HCT116 (cell line): ENCODE data around the gene PPDPF. TPM values are rescaled to one million over a fixed set of nuclear protein-coding genes. Genes with fewer than 3 reads are reported as not detected.

ENCODE experiments used
- ATAC-seq: fragments of 200-7000 bp; cut with Tn5 transposase; 2 replicates; pipeline ENCODE4 v1.9.1; 2020; ENCODE audit warnings: mild to moderate bottlenecking, moderate library complexity
- BruUV-seq: library from RNA; stranded (reverse); fragments of 400-500 nt; replicated peaks from 2 replicates; lab custom pipeline; 2021; lab: Mats Ljungman, UMichigan
- CTCF ChIA-PET: fragments of 300-600 bp; sonication (Branson Sonifier 250); formaldehyde crosslinking; loops from one replicate; lab custom pipeline; 2021; ENCODE audit warnings: antibody characterized with exemption; lab: Charles Lee
- POLR2A ChIA-PET: fragments of 300-600, 350-600 bp; sonication (Branson Sonifier 250); formaldehyde crosslinking; loops from one replicate; lab custom pipeline; 2021; ENCODE audit warnings: antibody characterized with exemption; lab: Charles Lee
- RAD21 ChIA-PET, 2 experiments: fragments of 300-600 bp; sonication (Branson Sonifier 250); formaldehyde crosslinking; loops; one replicate each; lab custom pipeline; 2023; ENCODE audit warnings: low total read pairs in 2 of 2; ENCODE audit not compliant: uncharacterized antibody in 2 of 2, unreplicated experiment in 2 of 2, low non-redundant PET in 1 of 2; lab: Charles Lee
- DNase-seq: peaks from one replicate; pipeline ENCODE4 v3.0.0-alpha.2; 2010; ENCODE audit warnings: low read depth, low spot score
- H2AFZ ChIP-seq: fragments of 200-600 bp; shearing (Covaris generic), sonication (generic); 2 replicates; pipeline ENCODE4 v1.6.1; 2017; ENCODE audit warnings: low read depth, mixed run types, mixed read lengths, antibody characterized with exemption, low read length; ENCODE audit not compliant: poor library complexity, severe bottlenecking
- H3K27ac ChIP-seq: 2 replicates; pipeline ENCODE4 v1.5.1; 2012; ENCODE audit warnings: low read depth, low read length
- H3K27me3 ChIP-seq: fragments of 200-600 bp; sonication (generic); 2 replicates; pipeline ENCODE4 v1.6.1; 2016; ENCODE audit warnings: mixed run types, low read length, mixed read lengths; ENCODE audit not compliant: insufficient read depth
- H3K36me3 ChIP-seq, 2 experiments: fragments of 200-500 bp in 1 of 2; fragments of 200-600 bp in 1 of 2; sonication (Bioruptor generic) in 1 of 2; sonication (generic) in 1 of 2; 2 replicates each; pipeline versions ENCODE4 v1.5.1 to v1.6.1; 2014 to 2016; ENCODE audit warnings: low read length in 2 of 2, inconsistent platforms in 1 of 2, mixed read lengths in 1 of 2, mixed run types in 1 of 2; ENCODE audit not compliant: insufficient read depth in 2 of 2, control insufficient read depth in 1 of 2
- H3K4me1 ChIP-seq, 2 experiments: fragments of 200-600 bp in 1 of 2; sonication (generic) in 1 of 2; 2 replicates each; pipeline versions ENCODE4 v1.5.1 to v1.6.1; 2012 to 2017; ENCODE audit warnings: low read length in 2 of 2, inconsistent platforms in 1 of 2, mild to moderate bottlenecking in 1 of 2, mixed read lengths in 1 of 2, mixed run types in 1 of 2, moderate library complexity in 1 of 2; ENCODE audit not compliant: insufficient read depth in 2 of 2, control insufficient read depth in 1 of 2
- H3K4me2 ChIP-seq: fragments of 200-600 bp; sonication (generic); 2 replicates; pipeline ENCODE4 v1.6.1; 2017; ENCODE audit warnings: mixed run types, low read length, mixed read lengths
- H3K4me3 ChIP-seq, 2 experiments: fragments of 200-600 bp in 1 of 2; sonication (generic) in 1 of 2; replicated peaks in 1 of 2; 2 replicates each; pipeline ENCODE4 v1.5.1; 2011 to 2016; ENCODE audit warnings: low read length in 2 of 2, control low read depth in 1 of 2, low read depth in 1 of 2, mild to moderate bottlenecking in 1 of 2, mixed read lengths in 1 of 2, mixed run types in 1 of 2
- H3K79me2 ChIP-seq: fragments of 200-600 bp; sonication (generic); 2 replicates; pipeline ENCODE4 v1.6.1; 2017; ENCODE audit warnings: mild to moderate bottlenecking, mixed run types, low read length, moderate library complexity, mixed read lengths; ENCODE audit not compliant: insufficient read depth
- H3K9ac ChIP-seq: fragments of 200-600 bp; sonication (generic); 2 replicates; pipeline ENCODE4 v1.6.1; 2016; ENCODE audit warnings: low read length, mixed read lengths
- H3K9me2 ChIP-seq: fragments of 200-600 bp; sonication (generic), shearing (Covaris generic); 2 replicates; pipeline ENCODE4 v1.6.1; 2017; ENCODE audit warnings: mixed run types, mild to moderate bottlenecking, moderate library complexity; ENCODE audit not compliant: insufficient read depth
- H3K9me3 ChIP-seq, 2 experiments: fragments of 200-500 bp in 1 of 2; fragments of 200-600 bp in 1 of 2; sonication (Bioruptor generic) in 1 of 2; sonication (generic) in 1 of 2; 2 replicates each; pipeline ENCODE4 v1.6.1; 2014 to 2017; ENCODE audit warnings: low read length in 2 of 2, mixed read lengths in 2 of 2, inconsistent platforms in 1 of 2, low read depth in 1 of 2, mild to moderate bottlenecking in 1 of 2, mixed run types in 1 of 2, moderate library complexity in 1 of 2; ENCODE audit not compliant: control insufficient read depth in 1 of 2, insufficient read depth in 1 of 2
- H4K20me1 ChIP-seq: fragments of 200-600 bp; sonication (generic), shearing (Covaris generic); 2 replicates; pipeline ENCODE4 v1.6.1; 2017; ENCODE audit warnings: mixed run types, mild to moderate bottlenecking, moderate library complexity; ENCODE audit not compliant: insufficient read depth
- ATF3 ChIP-seq: IDR thresholded peaks from 2 replicates; pipeline ENCODE4 v1.6.1; 2012
- CBX3 ChIP-seq: IDR thresholded peaks from 2 replicates; pipeline ENCODE4 v1.6.1; 2012; ENCODE audit warnings: low read depth
- EGR1 ChIP-seq: IDR thresholded peaks from 2 replicates; pipeline ENCODE4 v1.6.1; 2012; ENCODE audit warnings: low read depth
- ELF1 ChIP-seq: IDR thresholded peaks from 2 replicates; pipeline ENCODE4 v1.6.1; 2012; ENCODE audit warnings: low read depth, borderline replicate concordance
- EZH2 ChIP-seq: fragments of 200-600 bp; sonication (generic); IDR thresholded peaks from 2 replicates; pipeline ENCODE4 v1.6.1; 2017; ENCODE audit warnings: antibody characterized with exemption, mixed run types
- EZH2phosphoT487 ChIP-seq: fragments of 200-600 bp; IDR thresholded peaks from 2 replicates; pipeline ENCODE4 v1.6.1; 2018; ENCODE audit warnings: antibody characterized with exemption, borderline replicate concordance
- POLR2A ChIP-seq: IDR thresholded peaks from 2 replicates; pipeline ENCODE4 v1.7.0; 2011; ENCODE audit warnings: borderline replicate concordance; ENCODE audit not compliant: insufficient read depth, insufficient read length; ENCODE audit errors: extremely low read depth
- POLR2AphosphoS5 ChIP-seq: IDR thresholded peaks from 2 replicates; pipeline ENCODE4 v1.6.1; 2011; ENCODE audit warnings: mild to moderate bottlenecking, low read depth, low read length, moderate library complexity
- RAD21 ChIP-seq: IDR thresholded peaks from 2 replicates; pipeline ENCODE4 v1.6.1; 2012; ENCODE audit warnings: low read depth, mild to moderate bottlenecking
- SIN3A ChIP-seq: IDR thresholded peaks from 2 replicates; pipeline ENCODE4 v1.6.1; 2012; ENCODE audit warnings: low read depth
- SP1 ChIP-seq: IDR thresholded peaks from 2 replicates; pipeline ENCODE4 v1.6.1; 2012; ENCODE audit warnings: low read depth
- SRF ChIP-seq: IDR thresholded peaks from 2 replicates; pipeline ENCODE4 v1.6.1; 2012; ENCODE audit warnings: low read depth
- ZBTB33 ChIP-seq: IDR thresholded peaks from 2 replicates; pipeline ENCODE4 v1.6.1; 2011; ENCODE audit warnings: mild to moderate bottlenecking, low read length, moderate library complexity; ENCODE audit not compliant: insufficient replicate concordance; ENCODE audit errors: extremely low read depth
- ZNF274 ChIP-seq: fragments of 200-500 bp; sonication (Bioruptor generic); IDR thresholded peaks from 2 replicates; pipeline ENCODE4 v1.6.1; 2014; ENCODE audit warnings: mild to moderate bottlenecking, low read depth, low read length, inconsistent platforms
- intact Hi-C: fragments of 100-400 bp; cut with micrococcal nuclease; formaldehyde crosslinking; loops from 2 replicates; pipeline ENCODE4 v1.10.0; 2022
- total RNA-seq: library from RNA; stranded (reverse); gene quantifications from one replicate; pipeline ENCODE4 v1.2.1, GENCODE V29; 2021; ENCODE audit not compliant: unreplicated experiment

PPDPF gene
- total RNA-seq, 1 experiment from 2014 or later: 346 TPM

- Histone ChIP-seq H3K9me3 (no peaks in the 10 kb centered on the region), H3K27ac (no peak overlapping the region), H3K4me1 (peaks cover 18 to 27% of the 10 kb centered on the region in 2 experiments), H3K4me3 (no peak overlapping the region), H3K9me2 (no peaks in the 10 kb centered on the region)
- intact Hi-C loops: loop anchor here (10.0 kb wide), 1 partner anchor 96 kb away; no protein-coding TSS in a partner anchor
- no peak for DNase-seq
- POLR2A ChIA-PET: interaction anchor here (2.4 kb wide), 1 partner anchor 10 kb away, joined by 7 read pairs; the partner anchor contains the start of gene PPDPF
- BruUV-seq: no TSS peak
- RAD21 ChIA-PET: interaction anchor here in 1 of 2 experiments (0.6 kb wide), 1 partner anchor 11 kb away, joined by 3 read pairs; no protein-coding TSS in a partner anchor
- TF ChIP-seq ZBTB33: no peak
- TF ChIP-seq ELF1: no peak
- TF ChIP-seq SIN3A: no peak
- TF ChIP-seq SP1: no peak
- no peak for TF ChIP-seq CBX3
- no peak for TF ChIP-seq POLR2AphosphoS5
- TF ChIP-seq EZH2: no peak
- TF ChIP-seq EZH2phosphoT487: no peak
- TF ChIP-seq ZNF274: no peak
- no peak for TF ChIP-seq RAD21
- TF ChIP-seq SRF: no peak
- TF ChIP-seq POLR2A: no peak
- no peak for TF ChIP-seq EGR1
- no peak for TF ChIP-seq ATF3
- TF ChIP-seq, all 23 proteins: peak for 0
- Histone ChIP-seq H3K4me2 (no peak overlapping the region), H3K36me3 (no peaks in the 10 kb centered on the region), H3K9ac (no peak overlapping the region), H3K79me2 (no peaks in the 10 kb centered on the region), H3K27me3 (no peaks in the 10 kb centered on the region), H4K20me1 (no peaks in the 10 kb centered on the region), H2AFZ (no peak overlapping the region)
- CTCF ChIA-PET: interaction anchor here (0.7 to 1.6 kb wide), 2 partner anchors 10 to 449 kb away, joined by 3 read pairs; no protein-coding TSS in a partner anchor
- ATAC-seq: no peak
Measured at GRCh38 chr20:63530788-63531160, 10.2 kb downstream of the PPDPF start.
